ENCODE data around the gene CD200R1. TPM values are rescaled to one million over a fixed set of nuclear protein-coding genes. Genes with fewer than 3 reads are reported as not detected.
A peak's percentile ranks its signal among the peaks of the same experiment; 100 is the strongest.

CD200R1 gene
- total and polyA plus RNA-seq, 9 of the 15 experiments (the other 6 are each of a cell fraction or from before 2014, with no cell fraction given), result 0.04 to 0.23 (median 0.09) TPM; not detected in 5

DNA sequence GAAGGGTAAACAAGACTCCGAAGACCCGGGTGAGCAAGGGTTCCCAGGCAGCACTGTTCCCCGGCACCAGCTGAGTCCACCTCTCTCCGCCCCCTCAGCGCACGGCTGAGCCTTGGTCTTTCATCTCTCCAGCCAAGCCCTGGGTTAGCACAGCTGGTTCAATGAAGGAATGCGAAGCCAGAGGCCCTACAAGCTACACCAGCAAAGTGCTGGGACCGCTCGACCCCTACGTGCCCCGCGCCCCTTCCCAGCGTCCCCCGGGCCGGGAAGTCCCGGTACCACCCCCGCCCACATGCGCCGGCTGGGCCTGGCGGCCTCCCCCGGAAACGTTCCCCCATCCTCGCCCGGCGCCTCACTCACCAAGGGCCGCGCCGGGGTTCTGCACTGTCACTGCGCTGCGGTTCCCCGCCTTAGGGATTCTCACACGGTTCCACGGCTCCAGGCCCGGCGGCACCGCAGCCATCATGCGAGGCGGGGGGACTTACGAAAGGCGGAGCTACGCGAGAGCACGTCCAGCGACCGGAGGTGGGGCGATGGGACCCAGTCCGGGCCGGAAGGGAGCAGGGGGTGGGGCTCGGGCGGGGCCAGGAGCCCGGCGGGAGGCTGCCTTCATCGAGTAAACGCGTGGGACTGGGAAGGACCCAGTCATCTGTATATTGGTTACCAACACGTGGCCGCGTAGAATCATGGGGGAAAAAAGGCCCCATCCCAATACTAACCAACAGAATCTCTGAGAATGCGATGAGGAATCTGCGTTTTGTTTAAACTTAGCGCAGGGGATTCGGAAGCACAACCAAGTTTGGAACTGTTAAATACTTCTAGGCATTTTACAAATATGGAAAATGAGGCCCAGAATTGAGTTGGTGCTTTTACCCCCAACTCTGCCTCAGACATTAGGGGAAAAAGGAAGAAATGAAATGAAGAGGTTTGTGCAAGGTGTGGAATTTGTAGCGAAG lies 44.6 kb upstream of the CD200R1 start (continued):
- TF ChIP-seq, protein P1, sequence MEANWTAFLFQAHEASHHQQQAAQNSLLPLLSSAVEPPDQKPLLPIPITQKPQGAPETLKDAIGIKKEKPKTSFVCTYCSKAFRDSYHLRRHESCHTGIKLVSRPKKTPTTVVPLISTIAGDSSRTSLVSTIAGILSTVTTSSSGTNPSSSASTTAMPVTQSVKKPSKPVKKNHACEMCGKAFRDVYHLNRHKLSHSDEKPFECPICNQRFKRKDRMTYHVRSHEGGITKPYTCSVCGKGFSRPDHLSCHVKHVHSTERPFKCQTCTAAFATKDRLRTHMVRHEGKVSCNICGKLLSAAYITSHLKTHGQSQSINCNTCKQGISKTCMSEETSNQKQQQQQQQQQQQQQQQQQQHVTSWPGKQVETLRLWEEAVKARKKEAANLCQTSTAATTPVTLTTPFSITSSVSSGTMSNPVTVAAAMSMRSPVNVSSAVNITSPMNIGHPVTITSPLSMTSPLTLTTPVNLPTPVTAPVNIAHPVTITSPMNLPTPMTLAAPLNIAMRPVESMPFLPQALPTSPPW (CRISPR knock-in tag; IDR thresholded peaks at IDR 0.05), result peak; percentile 88
- TF ChIP-seq NEUROD1 (IDR thresholded peaks at IDR 0.05; ENCODE audit: borderline replicate concordance, low read depth, low read length, partially characterized antibody) (no peak), ZNF436 (CRISPR knock-in tag; IDR thresholded peaks at IDR 0.05) (no peak), KHSRP (IDR thresholded peaks at IDR 0.05) (no peak), STAT5B (CRISPR knock-in tag; IDR thresholded peaks at IDR 0.05) (no peak), MCM2 (IDR thresholded peaks at IDR 0.05; ENCODE audit: low read depth) (no peak), TCF3 (CRISPR knock-in tag; IDR thresholded peaks at IDR 0.05) (0 out of 2 replicates have a peak, but pooled peaks have one; percentile 10), PRMT5 (CRISPR knock-in tag; IDR thresholded peaks at IDR 0.05) (no peak), GABPB2 (CRISPR knock-in tag; conservative IDR thresholded peaks at IDR 0.05) (no peak), GATA2 (CRISPR knock-in tag; IDR thresholded peaks at IDR 0.05) (no peak), E2F6 (IDR thresholded peaks at IDR 0.05; ENCODE audit: borderline replicate concordance in 1 of 2, extremely low read depth in 1 of 2, insufficient read depth in 1 of 2, insufficient read length in 1 of 2, low read depth in 1 of 2, low read length in 1 of 2, poor library complexity in 1 of 2, severe bottlenecking in 1 of 2) (peak; percentile 72 to 87), GABPA (tag; conservative IDR thresholded peaks at IDR 0.05; ENCODE audit: low read depth) (peak; percentile 89), MIER1 (IDR thresholded peaks at IDR 0.05; ENCODE audit: low read depth) (no peak), RBM14 (IDR thresholded peaks at IDR 0.05; ENCODE audit: borderline replicate concordance, insufficient read depth, low read depth, low read length) (no peak), ZNF561 (CRISPR knock-in tag; conservative IDR thresholded peaks at IDR 0.05) (no peak), ZFP1 (CRISPR knock-in tag; IDR thresholded peaks at IDR 0.05) (no peak), E2F5 (CRISPR knock-in tag; IDR thresholded peaks at IDR 0.05) (no peak)
- TF ChIP-seq, protein P2, sequence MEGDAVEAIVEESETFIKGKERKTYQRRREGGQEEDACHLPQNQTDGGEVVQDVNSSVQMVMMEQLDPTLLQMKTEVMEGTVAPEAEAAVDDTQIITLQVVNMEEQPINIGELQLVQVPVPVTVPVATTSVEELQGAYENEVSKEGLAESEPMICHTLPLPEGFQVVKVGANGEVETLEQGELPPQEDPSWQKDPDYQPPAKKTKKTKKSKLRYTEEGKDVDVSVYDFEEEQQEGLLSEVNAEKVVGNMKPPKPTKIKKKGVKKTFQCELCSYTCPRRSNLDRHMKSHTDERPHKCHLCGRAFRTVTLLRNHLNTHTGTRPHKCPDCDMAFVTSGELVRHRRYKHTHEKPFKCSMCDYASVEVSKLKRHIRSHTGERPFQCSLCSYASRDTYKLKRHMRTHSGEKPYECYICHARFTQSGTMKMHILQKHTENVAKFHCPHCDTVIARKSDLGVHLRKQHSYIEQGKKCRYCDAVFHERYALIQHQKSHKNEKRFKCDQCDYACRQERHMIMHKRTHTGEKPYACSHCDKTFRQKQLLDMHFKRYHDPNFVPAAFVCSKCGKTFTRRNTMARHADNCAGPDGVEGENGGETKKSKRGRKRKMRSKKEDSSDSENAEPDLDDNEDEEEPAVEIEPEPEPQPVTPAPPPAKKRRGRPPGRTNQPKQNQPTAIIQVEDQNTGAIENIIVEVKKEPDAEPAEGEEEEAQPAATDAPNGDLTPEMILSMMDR (IDR thresholded peaks at IDR 0.05 in 2 of 3, conservative IDR thresholded peaks at IDR 0.05 in 1 of 3; ENCODE audit: insufficient read depth in 2 of 3, low read depth in 1 of 3, low read length in 3 of 3), result no peak
- TF ChIP-seq, protein P3, sequence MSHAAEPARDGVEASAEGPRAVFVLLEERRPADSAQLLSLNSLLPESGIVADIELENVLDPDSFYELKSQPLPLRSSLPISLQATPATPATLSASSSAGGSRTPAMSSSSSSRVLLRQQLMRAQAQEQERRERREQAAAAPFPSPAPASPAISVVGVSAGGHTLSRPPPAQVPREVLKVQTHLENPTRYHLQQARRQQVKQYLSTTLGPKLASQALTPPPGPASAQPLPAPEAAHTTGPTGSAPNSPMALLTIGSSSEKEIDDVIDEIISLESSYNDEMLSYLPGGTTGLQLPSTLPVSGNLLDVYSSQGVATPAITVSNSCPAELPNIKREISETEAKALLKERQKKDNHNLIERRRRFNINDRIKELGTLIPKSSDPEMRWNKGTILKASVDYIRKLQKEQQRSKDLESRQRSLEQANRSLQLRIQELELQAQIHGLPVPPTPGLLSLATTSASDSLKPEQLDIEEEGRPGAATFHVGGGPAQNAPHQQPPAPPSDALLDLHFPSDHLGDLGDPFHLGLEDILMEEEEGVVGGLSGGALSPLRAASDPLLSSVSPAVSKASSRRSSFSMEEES (CRISPR knock-in tag; IDR thresholded peaks at IDR 0.05), result no peak

Data from K562 (cell line).